Lung (tissue), 12 donors: ENCODE measurements around the gene PTPRA. TPM values are rescaled to one million over a fixed set of nuclear protein-coding genes. Genes with fewer than 3 reads are reported as not detected.

ENCODE experiments used
- ATAC-seq: fragments of 200-7000 bp; cut with Tn5 transposase; one replicate; pipeline ENCODE4 v1.9.1; 2020; ENCODE audit warnings: moderate number of reproducible peaks; ENCODE audit not compliant: insufficient read depth, low FRiP score
- DNase-seq, 3 donors: peaks; one replicate each; pipeline ENCODE4 v3.0.0-alpha.2; 2013 to 2017
- H3K27ac ChIP-seq, 2 donors: one replicate each; pipeline ENCODE4 v1.5.1; 2013; ENCODE audit warnings: mild to moderate bottlenecking in 2 of 2, moderate library complexity in 2 of 2, control low read depth in 1 of 2, inconsistent platforms in 1 of 2, low read depth in 1 of 2, low read length in 1 of 2
- H3K27me3 ChIP-seq, 3 donors: one replicate each; pipeline ENCODE4 v1.5.1; 2013; ENCODE audit warnings: low read length in 2 of 3; ENCODE audit not compliant: control insufficient read depth in 3 of 3, insufficient read depth in 3 of 3
- H3K36me3 ChIP-seq, 4 donors: one replicate each; pipeline ENCODE4 v1.5.1; 2013; ENCODE audit warnings: low read length in 4 of 4, mild to moderate bottlenecking in 1 of 4, moderate library complexity in 1 of 4; ENCODE audit not compliant: control insufficient read depth in 4 of 4, insufficient read depth in 4 of 4
- H3K4me1 ChIP-seq, 5 donors: one replicate each; pipeline ENCODE4 v1.5.1; 2013; ENCODE audit warnings: low read length in 5 of 5, mild to moderate bottlenecking in 2 of 5, moderate library complexity in 1 of 5; ENCODE audit not compliant: control insufficient read depth in 5 of 5, insufficient read depth in 5 of 5
- H3K4me3 ChIP-seq: one replicate; pipeline ENCODE4 v1.5.1; 2013; ENCODE audit warnings: mild to moderate bottlenecking, control low read depth, moderate library complexity
- H3K9ac ChIP-seq, 2 donors: one replicate each; pipeline ENCODE4 v1.5.1; 2013; ENCODE audit warnings: low read length in 2 of 2, control low read depth in 1 of 2; ENCODE audit not compliant: insufficient read depth in 1 of 2
- H3K9me3 ChIP-seq, 4 donors: one replicate each; pipeline ENCODE4 v1.5.1; 2013; ENCODE audit warnings: low read length in 3 of 4, mild to moderate bottlenecking in 1 of 4, moderate library complexity in 1 of 4; ENCODE audit not compliant: control insufficient read depth in 4 of 4, insufficient read depth in 3 of 4
- CTCF ChIP-seq: IDR thresholded peaks from 2 replicates; pipeline ENCODE4 v1.5.1; 2012; ENCODE audit warnings: mild to moderate bottlenecking; ENCODE audit errors: control extremely low read depth, extremely low read depth
- WGBS, 2 donors: extraction: QIAGEN DNeasy Blood & Tissue Kit; methylation state at CpG; one replicate each; pipeline ENCODE4 v1.1.7; 2013; 5-methylcytosine and 5-hydroxymethylcytosine counted together
- polyA plus RNA-seq, 2 donors: library from polyadenylated mRNA; stranded (reverse); fragments of 200-250 nt; gene quantifications; one replicate each; pipeline ENCODE4 v1.2.1, GENCODE V29; 2013
- total RNA-seq, 2 donors: library from RNA; depleted of rRNA in 1 of 2; stranded (reverse); fragments of >200 nt in 1 of 2; gene quantifications; one replicate each; pipeline ENCODE4 v1.2.1, GENCODE V29; 2014 to 2021
- donor health status: control.
- donor health status: control.
- donor health status: Bipolar disorder and iron deficiency.
- donor health status: healthy.
- donor health status: DM: yes; HTN: yes; CAD: no.

Gene PTPRA
- total and polyA plus RNA-seq, 4 donors = 17.8 to 92.1 (median 40.1) TPM

GRCh38 chr20:3081641-3082040 lies 208.4 kb downstream of the PTPRA start:
- DNase-seq (no peak), ATAC-seq (no peak)
- H3K36me3 ChIP-seq = no peaks in the 10 kb centered on the region
- peaks cover 0 to 44% (median 30%) of the 10 kb centered on the region in 3 donors for H3K27me3 ChIP-seq
- peaks cover 0 to 10% (median 0%) of the 10 kb centered on the region in 5 donors for H3K4me1 ChIP-seq
- WGBS, 2 donors = 77 to 84% methylated on average over 11 of the region's 11 CpGs
- H3K27ac ChIP-seq = no peak overlapping the region
- H3K9me3 ChIP-seq = peaks cover 0 to 7% (median 0%) of the 10 kb centered on the region in 4 donors
- no peak overlapping the region for H3K4me3 ChIP-seq
- no peak overlapping the region for H3K9ac ChIP-seq
- no peak for TF ChIP-seq CTCF

DNA sequence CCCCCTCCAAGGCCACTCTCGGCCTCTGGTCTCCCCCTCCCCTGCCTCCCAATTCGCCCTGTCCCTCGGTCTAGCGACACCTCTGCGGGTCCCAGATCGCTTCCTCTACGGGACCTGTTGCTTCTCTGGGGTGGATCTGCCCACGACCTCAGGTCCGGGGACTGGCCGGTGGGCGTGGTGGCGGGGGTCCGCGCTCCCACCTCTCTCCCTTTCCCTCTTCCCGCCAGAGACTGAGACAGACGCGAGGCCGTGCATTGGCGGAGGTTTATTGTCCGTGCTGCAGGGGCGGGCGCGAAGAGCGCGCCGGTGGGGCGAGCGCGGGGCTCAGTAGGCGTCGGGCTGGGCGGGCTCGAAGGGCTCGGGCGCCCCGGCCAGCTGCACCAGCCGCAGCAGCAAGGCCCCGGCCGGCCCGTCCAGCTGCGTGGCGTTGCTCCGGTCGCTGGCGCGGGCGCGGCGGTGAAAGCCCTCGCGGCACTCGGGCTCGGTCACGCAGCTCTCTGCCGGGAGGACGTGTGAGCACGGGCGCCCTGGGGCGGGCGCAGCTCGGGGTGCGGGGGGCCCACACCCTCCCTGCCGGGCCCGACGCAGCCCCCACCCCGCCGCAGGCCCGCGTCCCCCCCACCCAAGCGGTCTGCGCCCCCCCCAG lies 209.1 kb downstream of the PTPRA start:
- no peak overlapping the region for H3K9ac ChIP-seq
- TF ChIP-seq CTCF = no peak
- H3K36me3 ChIP-seq = no peaks in the 10 kb centered on the region
- 3 to 5% methylated on average over 38 to 71 of the region's 71 CpGs for WGBS, 2 donors
- peaks cover 0 to 7% (median 0%) of the 10 kb centered on the region in 4 donors for H3K9me3 ChIP-seq
- H3K27me3 ChIP-seq = peaks cover 0 to 44% (median 30%) of the 10 kb centered on the region in 3 donors
- H3K4me1 ChIP-seq = peaks cover 0 to 8% (median 0%) of the 10 kb centered on the region in 5 donors
- no peak overlapping the region for H3K27ac ChIP-seq
- DNase-seq = no peak
- ATAC-seq = no peak
- H3K4me3 ChIP-seq = no peak overlapping the region

DNA sequence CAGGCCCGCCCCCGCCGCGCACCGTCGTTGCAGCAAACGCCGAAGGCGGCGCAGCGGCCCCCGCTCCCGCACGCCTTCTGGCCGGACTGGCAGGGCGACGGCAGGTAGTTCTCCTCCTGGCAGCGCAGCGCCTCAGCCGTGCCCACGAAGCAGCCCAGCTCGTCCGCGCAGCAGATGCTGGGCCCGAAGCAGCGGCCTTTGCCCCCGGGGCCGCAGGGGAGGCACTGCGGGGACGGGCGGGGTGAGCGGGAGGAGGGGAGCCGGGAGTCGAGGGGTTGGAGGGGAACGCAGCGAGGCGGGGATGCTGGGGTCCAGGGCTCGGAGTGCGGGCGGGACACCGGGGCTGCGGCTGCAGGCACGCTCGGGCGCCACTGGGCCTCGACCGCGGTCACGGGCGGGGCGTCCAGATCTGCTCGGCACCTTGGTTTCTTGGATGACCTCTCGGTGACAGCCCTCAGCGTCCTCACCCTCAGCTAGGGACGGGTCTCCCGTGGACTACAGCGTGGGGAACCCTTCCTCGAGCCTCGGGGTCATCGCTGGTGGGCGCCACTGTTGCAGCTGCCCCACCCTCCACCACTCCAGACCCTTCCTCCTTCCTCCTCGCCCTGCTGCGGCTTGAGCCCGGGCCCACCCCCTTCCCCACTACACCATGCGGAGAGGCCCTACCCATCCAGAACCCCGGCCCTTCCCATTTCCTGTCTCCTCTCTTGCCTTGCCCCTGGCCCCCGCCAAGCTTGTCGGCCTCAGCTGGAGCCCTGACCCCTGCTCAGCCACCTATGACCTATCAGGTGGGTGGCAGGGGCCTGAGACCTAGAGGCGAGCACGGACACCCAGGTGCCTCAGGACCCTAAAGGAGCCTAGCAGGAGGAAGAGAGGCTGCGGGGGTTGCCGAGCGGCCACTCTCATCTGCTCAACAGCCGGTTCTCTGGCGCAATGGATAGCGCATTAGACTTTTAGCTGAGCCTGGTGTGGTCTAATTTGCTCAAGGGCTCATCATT lies 210.0 kb downstream of the PTPRA start:
- peaks cover 0 to 41% (median 26%) of the 10 kb centered on the region in 3 donors for H3K27me3 ChIP-seq
- H3K4me3 ChIP-seq = no peak overlapping the region
- H3K9ac ChIP-seq = no peak overlapping the region
- 8 to 10% methylated on average over 40 to 76 of the region's 76 CpGs for WGBS, 2 donors
- H3K27ac ChIP-seq = no peak overlapping the region
- H3K4me1 ChIP-seq = peaks cover 0 to 8% (median 0%) of the 10 kb centered on the region in 5 donors
- H3K36me3 ChIP-seq = no peaks in the 10 kb centered on the region
- peaks cover 0 to 4% (median 0%) of the 10 kb centered on the region in 4 donors for H3K9me3 ChIP-seq
- no peak for TF ChIP-seq CTCF
- peak in 1 of 3 donors; percentile 22 for DNase-seq
- ATAC-seq = no peak
